Smooth muscle cell (in vitro differentiated cells): ENCODE results near the gene JPT1. TPM values are rescaled to one million over a fixed set of nuclear protein-coding genes. Genes with fewer than 3 reads are reported as not detected.

Experiments
- DNase-seq: peaks from one replicate; lab custom pipeline; 2025; ENCODE audit not compliant: unreplicated experiment; lab: John Stamatoyannopoulos, UW
- H2AFZ ChIP-seq: fragments of 200-600 bp; sonication (generic); 2 replicates; pipeline ENCODE4 v1.6.0; 2016; ENCODE audit warnings: antibody characterized with exemption, low read depth, mild to moderate bottlenecking
- H3F3A ChIP-seq: fragments of 200-600 bp; sonication (generic); 2 replicates; pipeline ENCODE4 v1.6.0; 2017; ENCODE audit warnings: antibody characterized with exemption, low read depth
- H3K27ac ChIP-seq: fragments of 200-600 bp; sonication (generic); 2 replicates; pipeline ENCODE4 v1.5.1; 2016; ENCODE audit warnings: low read depth, mild to moderate bottlenecking
- H3K27me3 ChIP-seq: fragments of 200-600 bp; sonication (generic); 2 replicates; pipeline ENCODE4 v1.6.1; 2016; ENCODE audit warnings: low read depth, mild to moderate bottlenecking
- H3K36me3 ChIP-seq: fragments of 200-600 bp; sonication (generic); 2 replicates; pipeline ENCODE4 v1.5.1; 2016; ENCODE audit warnings: low read depth
- H3K4me1 ChIP-seq: fragments of 200-600 bp; sonication (generic); 2 replicates; pipeline ENCODE4 v1.5.1; 2016; ENCODE audit warnings: low read depth
- H3K4me2 ChIP-seq: fragments of 200-600 bp; sonication (generic); 2 replicates; pipeline ENCODE4 v1.6.0; 2016; ENCODE audit warnings: mild to moderate bottlenecking
- H3K4me3 ChIP-seq: fragments of 200-600 bp; sonication (generic); 2 replicates; pipeline ENCODE4 v1.5.1; 2016; ENCODE audit warnings: mild to moderate bottlenecking
- H3K79me2 ChIP-seq: fragments of 200-600 bp; sonication (generic); 2 replicates; pipeline ENCODE4 v1.6.0; 2016; ENCODE audit warnings: low read depth, mild to moderate bottlenecking
- H3K9ac ChIP-seq: fragments of 200-600 bp; sonication (generic); 2 replicates; pipeline ENCODE4 v1.6.0; 2016; ENCODE audit warnings: low read depth
- H3K9me3 ChIP-seq: fragments of 200-600 bp; sonication (generic); replicated peaks from 2 replicates; pipeline ENCODE4 v1.5.1; 2016; ENCODE audit warnings: low read depth
- H4K20me1 ChIP-seq: fragments of 200-600 bp; sonication (generic); 2 replicates; pipeline ENCODE4 v1.6.0; 2016; ENCODE audit warnings: low read depth
- WGBS: methylation state at CpG from one replicate; pipeline ENCODE4 v1.1.7; 2016; ENCODE audit warnings: low lambda C conversion rate; 5-methylcytosine and 5-hydroxymethylcytosine counted together
- polyA plus RNA-seq: library from polyadenylated mRNA; unstranded; fragments of >200 nt; fragmentation: Nextera tagmentation; extraction: Ambion mirVana; gene quantifications from 2 replicates; pipeline ENCODE4 v1.2.1, GENCODE V29; 2016
- total RNA-seq: library from RNA; depleted of rRNA; stranded (reverse); fragments of >200 nt; gene quantifications from 2 replicates; pipeline ENCODE4 v1.2.3, GENCODE V29; 2014
- TF ChIP-seq, protein P1 (sequence below): fragments of 200-600 bp; sonication (generic); IDR thresholded peaks from 2 replicates; pipeline ENCODE4 v1.5.1; 2017; ENCODE audit warnings: borderline replicate concordance, mild to moderate bottlenecking, antibody characterized with exemption; ENCODE audit not compliant: insufficient read depth, poor library complexity, severe bottlenecking

JPT1 gene
- total and polyA plus RNA-seq, 2 experiments from 2014 or later, result 103 to 240 TPM

GRCh38 chr17:75116737-75117136 lies 37.6 kb downstream of the JPT1 start:
- no peak overlapping the region for H3K4me3 ChIP-seq
- no peaks in the 10 kb centered on the region for H3F3A ChIP-seq
- H2AFZ ChIP-seq, result no peak overlapping the region
- no peak for DNase-seq
- H3K4me2 ChIP-seq, result no peak overlapping the region
- H3K27ac ChIP-seq, result no peak overlapping the region
- no peaks in the 10 kb centered on the region for H4K20me1 ChIP-seq
- no peaks in the 10 kb centered on the region for H3K79me2 ChIP-seq
- WGBS, result 97% methylated on average over 9 of the region's 9 CpGs
- TF ChIP-seq, protein P1, sequence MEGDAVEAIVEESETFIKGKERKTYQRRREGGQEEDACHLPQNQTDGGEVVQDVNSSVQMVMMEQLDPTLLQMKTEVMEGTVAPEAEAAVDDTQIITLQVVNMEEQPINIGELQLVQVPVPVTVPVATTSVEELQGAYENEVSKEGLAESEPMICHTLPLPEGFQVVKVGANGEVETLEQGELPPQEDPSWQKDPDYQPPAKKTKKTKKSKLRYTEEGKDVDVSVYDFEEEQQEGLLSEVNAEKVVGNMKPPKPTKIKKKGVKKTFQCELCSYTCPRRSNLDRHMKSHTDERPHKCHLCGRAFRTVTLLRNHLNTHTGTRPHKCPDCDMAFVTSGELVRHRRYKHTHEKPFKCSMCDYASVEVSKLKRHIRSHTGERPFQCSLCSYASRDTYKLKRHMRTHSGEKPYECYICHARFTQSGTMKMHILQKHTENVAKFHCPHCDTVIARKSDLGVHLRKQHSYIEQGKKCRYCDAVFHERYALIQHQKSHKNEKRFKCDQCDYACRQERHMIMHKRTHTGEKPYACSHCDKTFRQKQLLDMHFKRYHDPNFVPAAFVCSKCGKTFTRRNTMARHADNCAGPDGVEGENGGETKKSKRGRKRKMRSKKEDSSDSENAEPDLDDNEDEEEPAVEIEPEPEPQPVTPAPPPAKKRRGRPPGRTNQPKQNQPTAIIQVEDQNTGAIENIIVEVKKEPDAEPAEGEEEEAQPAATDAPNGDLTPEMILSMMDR, result no peak
- no peaks in the 10 kb centered on the region for H3K4me1 ChIP-seq
- H3K36me3 ChIP-seq, result no peaks in the 10 kb centered on the region
- H3K27me3 ChIP-seq, result no peaks in the 10 kb centered on the region
- H3K9me3 ChIP-seq, result no peaks in the 10 kb centered on the region
- H3K9ac ChIP-seq, result no peak overlapping the region

- Histone ChIP-seq H3K9me3 (no peaks in the 10 kb centered on the region), H2AFZ (no peak overlapping the region)
Measured at GRCh38 chr17:75115555-75115954, 38.8 kb downstream of the JPT1 start.

GRCh38 chr17:75114552-75115314 lies 39.6 kb downstream of the JPT1 start:
- no peak overlapping the region for H2AFZ ChIP-seq
- no peak overlapping the region for H3K27ac ChIP-seq
- WGBS, result 84% methylated on average over 19 of the region's 19 CpGs
- H3K79me2 ChIP-seq, result peaks cover 3% of the 10 kb centered on the region
- no peak overlapping the region for H3K9ac ChIP-seq
- H3F3A ChIP-seq, result no peaks in the 10 kb centered on the region
- TF ChIP-seq, protein P1, result no peak
- peaks cover 3% of the 10 kb centered on the region for H3K4me1 ChIP-seq
- H3K27me3 ChIP-seq, result no peaks in the 10 kb centered on the region
- no peak for DNase-seq
- H4K20me1 ChIP-seq, result no peaks in the 10 kb centered on the region
- H3K4me2 ChIP-seq, result peak overlapping the region; percentile 75
- H3K9me3 ChIP-seq, result no peaks in the 10 kb centered on the region
- peak overlapping the region; percentile 29 for H3K4me3 ChIP-seq
- H3K36me3 ChIP-seq, result no peaks in the 10 kb centered on the region

More at GRCh38 chr17:75115555-75115954, 38.8 kb downstream of the JPT1 start:
- Histone ChIP-seq H4K20me1 (no peaks in the 10 kb centered on the region), H3F3A (no peaks in the 10 kb centered on the region), H3K4me1 (peaks cover under 1% of the 10 kb centered on the region), H3K27me3 (no peaks in the 10 kb centered on the region), H3K9ac (no peak overlapping the region), H3K4me2 (no peak overlapping the region), H3K79me2 (peaks cover 1% of the 10 kb centered on the region), H3K36me3 (no peaks in the 10 kb centered on the region), H3K27ac (no peak overlapping the region), H3K4me3 (no peak overlapping the region)
- TF ChIP-seq, protein P1, result no peak
- no peak for DNase-seq
